NCI-H460 (cell line): Measurements from ENCODE around the gene TBPL2. TPM values are rescaled to one million over a fixed set of nuclear protein-coding genes. Genes with fewer than 3 reads are reported as not detected.
A peak's percentile ranks its signal among the peaks of the same experiment; 100 is the strongest.
"Not testable (repeated sequence)": the region's sequence is repeated elsewhere in the genome, so short reads cannot be mapped to it uniquely, and the experiment has no call there.

Source experiments
- DNase-seq: peaks from one replicate; pipeline ENCODE4 v3.0.0-alpha.2; 2016; ENCODE audit warnings: low read depth; ENCODE audit errors: extremely low read depth
- total RNA-seq: library from RNA; depleted of rRNA; stranded (reverse); fragments of >200 nt; shearing (Covaris generic); gene quantifications from 2 replicates; pipeline ENCODE4 v1.2.3, GENCODE V29; 2014

TBPL2 gene
- total RNA-seq, 1 experiment from 2014 or later, result not detected

- peak; percentile 82 for DNase-seq
These were observed 28.7 kb downstream of the TBPL2 start, which contains the start of gene ATG14 for GRCh38 chr14:55411426-55412389. Gene ATG14, minus strand, starts transcription at chr14:55411830. Its CDS starts 8 bp downstream, at chr14:55411822.

GRCh38 chr14:55410876-55411275 lies 29.5 kb downstream of the TBPL2 start:
- DNase-seq, result no peak

GRCh38 chr14:55404173-55404854 lies 36.1 kb downstream of the TBPL2 start:
- DNase-seq, result no peak

- DNase-seq, result no peak
These were observed 38.7 kb downstream of the TBPL2 start for GRCh38 chr14:55401751-55402150.

- DNase-seq, result no peak
These were observed 40.6 kb downstream of the TBPL2 start for GRCh38 chr14:55399852-55400251.

- DNase-seq, result no peak
These were observed 41.2 kb downstream of the TBPL2 start for GRCh38 chr14:55399183-55399582.

- no peak for DNase-seq
These were observed 41.7 kb downstream of the TBPL2 start for GRCh38 chr14:55398679-55399078.

GRCh38 chr14:55389330-55389729 lies 51.1 kb downstream of the TBPL2 start:
- DNase-seq, result no peak

GRCh38 chr14:55388160-55388559 lies 52.3 kb downstream of the TBPL2 start:
- DNase-seq, result no peak

- DNase-seq, result no peak
These were observed 53.3 kb downstream of the TBPL2 start for GRCh38 chr14:55387121-55387520.

- DNase-seq, result no peak
These were observed 54.2 kb downstream of the TBPL2 start for GRCh38 chr14:55386037-55386808.

- no peak for DNase-seq
These were observed 55.9 kb downstream of the TBPL2 start for GRCh38 chr14:55384536-55384935.

GRCh38 chr14:55383541-55384140 lies 56.8 kb downstream of the TBPL2 start:
- no peak for DNase-seq

GRCh38 chr14:55383056-55383466 lies 57.4 kb downstream of the TBPL2 start:
- DNase-seq, result not testable (repeated sequence)

GRCh38 chr14:55382483-55382882 lies 57.9 kb downstream of the TBPL2 start:
- no peak for DNase-seq

- no peak for DNase-seq
These were observed 58.9 kb downstream of the TBPL2 start for GRCh38 chr14:55381561-55381960.

- no peak for DNase-seq
These were observed 59.4 kb downstream of the TBPL2 start for GRCh38 chr14:55381040-55381439.

- no peak for DNase-seq
These were observed 63.2 kb downstream of the TBPL2 start for GRCh38 chr14:55377236-55377635.

- no peak for DNase-seq
These were observed 65.6 kb downstream of the TBPL2 start for GRCh38 chr14:55374771-55375170.
